HG02885 (cell line): ENCODE measurements around the gene STIMATE.

ENCODE experiments used
- ATAC-seq: cut with Tn5 transposase; IDR thresholded peaks from one replicate; pipeline ENCODE4 v1.9.1; 2021; ENCODE audit warnings: mild to moderate bottlenecking; ENCODE audit not compliant: unreplicated experiment, poor library complexity

STIMATE gene

DNA sequence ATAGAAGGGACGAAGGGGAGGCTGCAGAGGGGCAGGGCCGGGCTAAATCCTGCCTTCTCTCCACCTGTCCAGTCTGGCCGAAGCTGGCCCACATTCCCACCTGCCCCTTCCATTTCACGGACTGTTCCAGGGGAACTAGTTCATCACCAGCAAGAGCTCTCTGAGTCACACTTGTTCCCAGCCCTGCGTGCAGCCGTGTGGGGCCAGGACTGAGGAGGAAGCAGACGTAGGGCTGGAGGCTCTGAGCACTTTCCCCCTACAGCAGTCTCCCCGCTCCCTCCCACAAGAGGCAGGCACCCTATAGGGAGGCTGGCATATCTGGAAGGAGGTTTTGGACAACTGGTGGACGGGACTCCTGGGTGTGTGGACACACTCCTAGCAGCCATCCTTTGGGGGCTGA is 69.9 kb downstream of the STIMATE start:
- ATAC-seq, result no peak

DNA sequence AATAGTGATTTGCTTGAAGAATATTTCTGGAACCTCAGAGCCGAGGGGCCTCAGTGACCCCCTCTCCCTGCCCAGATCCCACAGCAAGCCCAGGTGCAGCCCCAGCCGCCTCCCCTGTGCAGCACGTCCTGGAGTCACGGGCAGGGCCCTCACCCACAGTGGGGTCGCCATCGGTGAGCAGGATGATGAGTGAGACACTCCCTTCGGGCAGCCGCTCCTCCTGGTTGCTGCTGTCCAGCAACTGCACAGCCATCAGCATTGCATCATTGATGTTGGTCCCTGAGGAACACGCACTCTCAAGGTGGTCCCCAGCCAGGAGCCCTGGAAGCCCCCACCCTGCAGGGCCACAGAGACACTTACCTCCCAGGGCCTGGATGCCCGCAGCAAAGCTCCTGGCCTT is 73.3 kb downstream of the STIMATE start:
- ATAC-seq, result no peak

DNA sequence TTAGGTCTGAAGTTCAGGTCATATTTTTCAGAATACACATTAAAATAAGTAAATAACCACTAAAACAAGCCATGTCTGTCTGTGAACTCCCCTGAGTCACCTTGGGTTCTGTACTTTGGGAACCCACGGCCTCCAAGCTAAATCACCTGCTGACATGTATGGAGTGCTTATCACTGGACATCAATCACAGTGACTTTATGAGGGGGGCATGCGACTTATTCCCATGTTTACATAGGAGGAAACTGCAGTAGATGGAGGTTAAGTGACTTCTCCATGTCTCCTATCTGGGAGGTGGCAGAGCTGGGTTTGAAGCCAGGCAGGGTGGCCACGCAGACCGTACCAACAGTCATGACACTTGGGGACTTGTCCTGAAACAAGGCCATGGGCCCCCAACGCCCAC is 75.0 kb downstream of the STIMATE start:
- no peak for ATAC-seq

DNA sequence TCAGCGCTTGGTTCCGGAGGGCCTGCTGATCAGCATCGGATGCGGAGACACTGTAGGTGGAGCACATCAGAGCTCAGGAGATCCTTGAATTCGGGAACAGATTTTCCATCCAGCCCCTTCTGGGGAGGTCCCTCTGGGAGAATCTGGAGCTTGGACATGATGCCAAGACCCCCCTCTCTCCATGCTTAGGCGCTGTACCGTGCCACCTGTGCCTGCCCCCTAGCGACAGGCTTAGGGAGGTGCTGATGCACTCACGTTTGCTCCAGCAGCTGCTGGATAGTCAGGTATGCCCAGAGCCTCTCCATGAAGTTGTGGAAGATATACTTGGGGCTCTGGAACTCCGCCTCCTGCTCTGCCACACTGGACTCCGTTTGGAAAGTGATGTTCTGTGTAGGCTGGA is 76.6 kb downstream of the STIMATE start:
- no peak for ATAC-seq

DNA sequence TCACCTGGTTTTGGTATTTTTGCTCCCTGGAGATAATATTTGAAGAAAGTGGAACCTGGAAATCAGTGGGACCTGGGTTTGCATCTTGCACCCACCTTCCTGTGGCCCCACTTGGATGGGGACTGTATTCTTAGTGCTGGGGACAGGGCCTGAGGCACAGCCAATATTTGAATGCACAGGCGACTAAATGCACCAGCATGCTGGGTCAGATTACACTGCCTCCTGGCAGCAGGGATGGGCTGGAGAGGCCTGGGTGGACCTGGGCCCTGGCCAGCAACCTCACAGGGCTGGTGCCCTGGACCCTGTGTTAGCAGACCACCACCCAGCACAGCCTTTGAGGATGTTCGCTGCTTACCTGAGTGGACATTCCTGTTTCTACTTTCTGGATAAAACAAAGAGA is 77.4 kb downstream of the STIMATE start:
- no peak for ATAC-seq

DNA sequence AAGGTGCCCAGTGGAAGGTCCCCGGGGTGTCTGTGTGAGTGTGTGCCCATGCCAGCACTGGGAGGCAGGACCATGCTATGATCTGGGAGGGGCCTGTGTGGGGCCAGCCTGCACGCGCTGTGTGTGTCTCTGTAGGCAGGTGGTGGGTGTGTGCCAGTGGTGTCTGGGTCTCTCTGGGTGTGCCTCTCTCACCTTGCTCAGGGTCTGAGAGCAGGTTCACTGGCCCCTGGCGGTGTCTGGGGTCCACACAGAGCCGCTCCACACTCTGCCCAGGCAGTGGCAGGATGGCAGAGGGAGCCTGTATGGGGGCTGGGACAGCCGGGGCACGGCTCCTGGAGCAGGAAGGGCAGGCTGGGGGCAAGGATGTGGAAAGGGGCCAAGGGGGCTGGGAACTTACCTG is 79.5 kb downstream of the STIMATE start:
- ATAC-seq, result no peak

DNA sequence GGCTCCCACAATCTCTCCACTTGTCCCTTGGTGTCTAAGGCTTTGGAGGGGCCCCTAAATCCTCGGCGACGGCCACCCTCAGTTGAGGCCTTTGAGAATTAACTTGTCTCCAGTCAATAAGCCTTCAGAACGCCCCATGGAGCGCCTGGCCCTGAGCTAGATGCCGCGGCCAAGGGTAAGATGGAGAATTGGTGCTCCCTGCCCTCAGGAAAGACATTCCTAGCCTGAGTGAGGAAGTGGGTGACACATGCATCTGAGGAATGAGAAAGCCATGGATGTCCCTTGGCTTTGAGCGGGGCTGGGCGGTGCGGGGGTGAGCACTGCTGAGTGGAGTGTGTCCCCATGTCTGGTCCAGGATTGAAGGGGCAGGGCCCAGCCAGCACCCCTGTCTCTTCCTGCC is 80.1 kb downstream of the STIMATE start:
- no peak for ATAC-seq

DNA sequence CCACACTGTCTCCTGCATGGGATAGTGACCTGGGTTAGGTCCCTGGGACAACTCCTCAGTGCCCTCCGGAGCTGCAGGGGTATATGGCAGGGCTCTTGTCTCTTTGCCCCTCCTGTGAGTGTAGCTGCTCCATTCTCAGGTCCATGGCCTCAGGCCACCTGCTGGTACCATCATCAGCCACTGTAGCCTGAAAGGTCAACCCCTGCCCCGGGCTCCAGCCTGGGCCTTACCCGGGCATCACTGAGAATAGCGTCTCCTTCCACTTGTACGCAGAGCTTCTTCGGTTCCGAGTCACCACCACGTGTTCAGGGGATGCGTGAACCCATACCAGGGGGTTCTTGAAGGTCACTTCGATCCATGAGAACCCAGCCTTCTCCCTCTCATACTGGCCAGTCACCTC is 80.7 kb downstream of the STIMATE start:
- no peak for ATAC-seq

DNA sequence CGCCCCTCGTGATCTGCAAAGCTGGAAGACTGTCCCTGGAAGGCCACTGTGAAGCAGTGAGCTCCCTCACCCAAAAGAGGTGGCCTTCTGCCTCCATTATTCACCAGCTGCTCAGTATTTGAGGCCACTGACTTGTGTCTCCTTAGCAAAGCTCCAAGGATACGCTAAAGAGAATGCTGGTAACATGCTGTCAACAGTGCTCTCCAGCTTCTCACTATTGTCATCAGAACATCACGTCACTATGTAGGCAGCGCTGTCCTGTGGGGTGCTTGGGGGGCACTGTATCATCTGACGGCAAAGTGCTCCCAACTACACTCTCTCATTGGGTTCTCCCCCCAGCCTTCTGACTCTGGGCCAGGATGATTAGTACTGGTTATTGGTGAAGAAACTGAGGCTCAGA is 81.1 kb downstream of the STIMATE start:
- ATAC-seq, result no peak

DNA sequence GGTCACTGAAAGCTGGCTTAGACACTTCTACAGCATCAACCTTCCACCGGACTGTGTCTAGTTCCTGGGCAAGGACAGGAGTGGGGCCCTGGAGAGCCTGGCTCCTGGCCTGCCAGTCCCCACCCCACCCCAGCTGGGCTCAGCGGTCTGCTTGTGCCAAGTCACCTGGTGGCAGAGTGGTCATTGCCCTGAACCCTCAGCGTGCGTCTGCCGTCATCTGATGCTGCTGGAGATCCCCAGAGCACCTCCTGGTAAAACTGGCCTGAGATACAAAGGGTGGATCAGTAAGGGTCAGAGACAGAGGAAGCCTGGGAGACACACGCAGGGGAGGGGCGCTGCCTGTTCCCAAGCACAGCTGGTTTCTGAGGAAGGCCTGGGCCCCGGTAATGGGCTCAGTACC is 83.5 kb downstream of the STIMATE start:
- no peak for ATAC-seq

DNA sequence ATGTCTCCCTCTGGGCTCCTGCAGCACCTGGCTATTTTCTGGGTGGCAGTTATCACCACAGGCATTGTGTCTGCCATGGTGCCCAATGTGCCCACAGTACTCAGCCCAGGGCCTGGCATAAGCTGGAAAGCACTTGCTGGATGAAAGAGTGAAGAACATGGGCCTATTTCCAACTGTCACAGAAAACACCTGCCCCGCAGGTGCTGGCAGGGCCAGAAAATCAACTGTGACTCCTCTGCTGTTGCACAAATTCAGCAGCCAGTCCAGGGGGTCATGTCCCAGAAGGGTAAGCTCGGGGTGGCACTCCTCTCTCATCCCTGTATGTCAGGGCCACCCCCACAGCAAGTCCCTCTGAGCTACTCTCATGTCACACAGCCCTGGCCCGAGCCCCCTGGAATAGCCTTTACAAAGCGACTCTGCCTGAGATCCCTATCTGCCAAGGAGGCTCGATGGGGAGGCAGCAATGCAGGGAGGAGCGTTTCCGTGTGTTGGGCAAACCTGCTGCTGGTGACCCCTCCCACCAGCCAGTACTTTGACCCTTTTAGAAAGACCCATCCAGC is 85.8 kb downstream of the STIMATE start:
- no peak for ATAC-seq

DNA sequence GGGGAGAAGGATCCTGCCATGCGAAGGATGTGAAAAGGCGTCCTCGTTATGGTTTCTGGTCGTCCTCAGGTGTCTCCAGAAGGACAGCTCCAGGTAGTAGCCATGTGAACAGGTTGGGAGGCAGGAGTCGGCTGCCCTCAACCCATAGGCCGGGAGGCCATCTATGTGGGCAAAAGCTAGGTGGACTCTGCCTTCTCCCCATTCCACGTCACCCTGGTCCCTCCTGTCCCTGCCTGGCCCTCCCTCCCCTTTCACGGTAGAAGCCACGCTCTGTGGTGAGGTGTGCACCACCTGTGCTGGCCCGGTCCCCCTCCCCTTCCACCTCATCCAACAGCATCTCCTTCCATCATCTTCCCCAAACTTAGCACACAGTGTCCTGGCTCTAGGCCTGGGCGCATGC is 86.4 kb downstream of the STIMATE start:
- ATAC-seq, result no peak

DNA sequence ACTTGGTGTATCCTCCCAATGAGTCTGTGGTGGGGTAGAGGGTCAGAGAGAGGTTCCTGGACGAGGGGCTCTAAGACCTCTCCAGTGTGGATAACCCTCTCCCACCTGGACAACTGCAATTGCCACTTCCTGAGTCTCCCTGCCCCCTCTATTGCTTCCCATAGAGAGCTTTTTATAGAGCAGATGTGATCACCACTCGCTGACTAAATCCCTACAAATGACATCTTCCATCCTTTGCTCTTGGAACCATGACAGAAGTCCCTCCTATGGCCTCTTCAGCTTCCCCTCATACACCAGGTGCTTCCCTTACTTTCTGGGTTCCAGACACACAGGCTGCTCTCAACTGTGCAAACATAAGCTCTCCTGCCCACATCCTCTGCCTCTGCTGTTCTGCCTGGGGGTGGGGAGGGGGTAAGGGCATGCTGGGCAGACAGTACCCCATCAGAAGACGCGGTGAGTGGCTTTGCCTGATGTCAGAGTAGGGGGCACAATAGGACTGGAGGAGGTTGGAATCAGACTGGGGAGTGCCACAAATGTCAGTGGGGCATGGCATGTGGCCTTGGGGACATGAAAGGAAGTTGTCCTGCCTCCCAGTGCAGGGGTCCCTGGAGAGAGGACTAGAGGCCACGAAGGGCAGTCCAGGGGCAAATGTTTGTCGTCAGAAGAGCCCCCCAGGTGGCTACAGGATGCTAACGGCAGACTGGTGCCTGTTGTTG is 87.5 kb downstream of the STIMATE start:
- no peak for ATAC-seq

DNA sequence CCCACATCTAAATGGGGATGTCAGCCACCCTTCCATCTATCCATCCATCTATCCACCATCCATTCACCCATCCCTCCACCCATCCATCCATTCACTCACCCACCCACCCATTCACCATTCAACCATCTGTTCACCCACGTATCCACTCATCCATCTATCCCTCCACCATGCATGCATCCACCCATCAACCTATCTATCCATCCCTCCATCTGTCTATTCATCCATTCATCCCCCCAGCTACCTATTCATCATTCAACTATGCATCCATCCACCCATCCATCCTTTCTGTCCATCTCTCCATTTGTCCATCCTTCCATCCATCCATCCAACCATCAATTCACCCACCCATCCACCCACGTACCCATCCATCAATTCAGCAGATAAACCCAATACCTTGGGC is 88.2 kb downstream of the STIMATE start:
- ATAC-seq, result no peak

DNA sequence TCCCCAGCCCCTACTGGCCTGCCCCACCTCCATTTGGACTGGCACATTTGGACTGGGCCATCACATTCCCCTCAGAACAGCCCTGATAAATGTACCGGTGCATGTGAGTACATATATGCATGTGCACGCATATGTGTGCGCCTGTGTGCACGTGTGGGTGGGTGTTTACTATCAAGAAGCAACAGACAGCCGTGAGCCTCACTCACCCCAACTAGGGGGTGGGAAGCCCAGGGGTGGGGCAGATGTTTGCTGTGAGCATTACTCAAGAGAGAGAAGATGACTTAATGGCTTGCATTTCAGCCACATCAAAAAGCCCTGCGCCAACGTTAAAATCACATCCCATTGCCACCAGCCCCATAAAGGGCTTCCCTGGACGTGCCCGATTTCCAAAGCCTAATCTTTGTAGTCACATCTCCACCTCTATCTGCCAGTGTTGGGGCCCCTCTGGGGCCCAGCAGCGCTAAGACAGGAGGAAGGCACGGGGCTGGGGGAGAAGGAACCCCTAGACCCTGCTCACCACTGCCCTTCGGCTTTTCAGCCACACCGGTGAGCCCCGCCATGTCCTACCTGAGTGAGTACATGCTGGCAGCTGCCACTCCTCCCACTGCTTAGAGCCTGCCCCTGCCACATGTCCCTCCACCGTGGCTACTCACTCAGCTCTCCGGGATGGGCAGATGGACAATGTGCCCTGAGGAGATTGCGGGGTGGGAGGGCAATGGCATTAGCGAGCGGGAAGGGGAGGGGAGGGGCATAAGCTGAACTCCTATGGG is 91.9 kb downstream of the STIMATE start:
- ATAC-seq, result no peak

DNA sequence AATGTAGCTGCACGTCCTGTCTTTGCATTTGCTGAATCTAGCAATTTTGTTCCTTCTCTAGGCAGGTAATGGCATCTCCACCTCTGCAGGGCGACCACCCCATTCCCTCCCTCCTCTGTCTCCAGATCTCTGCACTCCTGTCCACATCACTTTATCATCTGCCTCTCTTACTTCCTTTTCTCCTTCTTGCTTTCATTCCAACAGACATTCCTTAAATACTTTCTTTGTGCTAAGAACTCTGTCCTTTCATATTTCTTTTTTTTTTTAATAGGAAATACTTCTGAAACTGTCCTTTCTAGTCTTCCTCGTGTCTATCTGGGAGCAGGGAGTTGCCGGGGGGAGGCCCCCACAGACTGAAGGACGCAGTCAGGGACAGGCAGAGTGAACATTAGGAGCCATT is 95.5 kb downstream of the STIMATE start:
- ATAC-seq, result no peak

DNA sequence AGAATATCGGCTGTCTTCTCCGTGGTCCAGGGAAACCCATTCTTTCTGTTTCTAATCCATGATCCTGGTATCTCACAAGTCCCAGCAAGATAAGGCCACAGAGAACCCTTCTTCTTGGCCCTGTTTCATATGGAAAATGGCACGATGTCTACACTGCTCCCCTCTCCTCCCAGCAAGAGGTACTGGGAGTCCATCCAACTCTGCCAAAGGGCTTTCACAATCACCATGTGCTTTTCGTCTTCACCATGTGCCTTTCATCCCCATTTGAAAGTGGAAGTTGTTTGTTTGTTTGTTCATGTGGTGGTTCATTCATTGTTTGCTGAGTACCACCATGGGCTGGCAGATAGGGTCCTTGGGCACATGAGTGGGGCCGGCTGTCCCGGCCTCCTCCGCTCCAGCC is 97.3 kb downstream of the STIMATE start:
- ATAC-seq, result no peak

DNA sequence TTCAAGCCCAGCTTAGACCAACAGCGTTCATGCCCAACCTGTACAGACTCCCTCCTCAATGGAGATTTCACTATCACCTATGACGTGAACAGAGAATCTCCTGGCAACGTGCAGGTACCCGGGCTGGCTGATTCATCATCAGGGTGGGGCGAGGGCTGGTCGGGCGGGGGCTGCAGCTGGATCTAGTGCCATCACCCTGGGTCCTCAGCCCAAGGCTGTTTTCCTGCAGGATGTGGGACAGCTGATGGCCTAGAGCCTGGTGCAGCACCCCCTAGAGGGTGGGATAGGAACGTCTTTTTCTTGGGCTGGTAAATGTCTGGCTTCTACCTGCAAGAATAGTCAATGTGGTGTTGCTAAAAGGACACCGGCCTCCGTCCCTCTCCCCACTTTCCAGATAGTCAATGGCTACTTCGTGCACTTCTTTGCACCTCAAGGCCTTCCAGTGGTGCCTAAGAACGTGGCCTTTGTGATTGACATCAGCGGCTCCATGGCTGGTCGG is 98.3 kb downstream of the STIMATE start:
- ATAC-seq, result no peak

DNA sequence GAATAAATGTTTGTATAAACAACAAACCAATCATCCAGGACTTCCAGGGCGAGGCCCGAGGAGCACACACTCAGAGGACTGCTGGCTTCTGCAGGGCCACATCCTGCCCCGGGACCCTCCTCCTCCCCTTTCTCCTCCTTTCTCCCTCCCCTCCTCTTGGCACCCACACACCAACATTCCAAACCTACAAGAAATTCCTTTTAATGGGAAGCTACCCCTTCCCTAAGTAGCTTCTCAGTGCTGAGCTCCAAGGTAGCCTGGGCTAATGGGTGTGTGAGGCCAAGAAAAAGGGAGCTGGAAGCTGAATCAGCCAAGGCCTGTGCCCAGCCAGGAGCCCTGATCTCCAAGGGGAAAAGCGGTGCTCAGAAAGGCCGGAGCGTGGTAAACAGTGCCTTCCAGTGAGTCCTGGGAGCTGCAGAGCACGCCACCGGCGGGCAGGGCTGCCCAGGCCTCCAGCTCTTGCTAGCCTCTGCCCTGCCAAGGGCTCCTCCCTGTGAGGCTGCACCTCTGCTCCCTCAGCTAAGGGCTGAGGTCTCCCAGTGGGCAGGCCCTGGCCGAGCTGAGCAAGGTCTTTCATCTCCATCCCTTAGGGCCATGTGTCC is 98.9 kb downstream of the STIMATE start:
- no peak for ATAC-seq

DNA sequence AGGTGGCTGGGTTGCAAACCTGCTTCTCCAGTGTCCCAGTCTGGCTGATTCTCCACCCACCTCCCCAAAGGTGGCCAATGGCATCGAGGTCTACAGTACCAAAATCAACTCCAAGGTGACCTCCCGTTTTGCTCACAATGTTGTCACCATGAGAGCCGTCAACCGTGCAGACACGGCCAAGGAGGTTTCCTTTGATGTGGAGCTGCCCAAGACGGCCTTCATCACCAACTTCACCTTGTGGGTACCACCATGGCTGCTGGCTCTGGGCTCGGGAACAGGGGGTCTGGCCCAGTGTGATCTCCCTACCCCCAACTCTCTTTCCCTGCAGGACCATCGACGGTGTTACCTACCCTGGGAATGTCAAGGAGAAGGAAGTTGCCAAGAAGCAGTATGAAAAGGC is 100.9 kb downstream of the STIMATE start:
- ATAC-seq, result no peak

DNA sequence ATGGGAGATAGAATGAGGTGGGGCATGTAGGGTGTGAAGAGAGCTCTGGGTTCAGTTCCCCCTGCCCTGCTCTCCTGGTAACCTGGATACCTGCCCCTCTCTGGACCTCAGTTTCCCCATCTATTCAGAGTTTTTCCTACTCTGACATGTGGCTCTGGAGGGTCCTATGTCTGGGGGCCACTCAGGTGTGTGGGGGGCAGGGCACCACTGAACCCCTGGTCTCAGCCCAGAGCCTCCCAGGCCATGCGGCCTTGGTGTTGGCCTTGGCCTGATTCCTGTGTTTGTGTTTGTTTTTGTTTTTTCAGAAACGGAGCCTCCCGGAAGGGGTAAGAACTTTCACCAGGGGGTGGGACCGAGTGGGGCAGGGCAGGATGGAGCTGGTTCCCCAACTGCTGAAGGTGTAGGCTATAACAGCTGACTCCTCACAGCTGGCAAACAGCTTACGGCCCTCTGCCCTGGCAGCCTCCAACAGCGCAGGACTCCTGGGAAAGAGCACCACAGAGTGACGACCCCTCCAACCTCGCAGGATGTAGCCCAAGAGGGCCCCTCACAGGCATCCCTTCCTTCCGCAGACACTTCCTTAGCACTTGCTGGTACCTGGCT is 101.9 kb downstream of the STIMATE start:
- no peak for ATAC-seq
